ENCODE data around the gene PCNX2. TPM values are rescaled to one million over a fixed set of nuclear protein-coding genes. Genes with fewer than 3 reads are reported as not detected.

Gene PCNX2
- total and polyA plus RNA-seq, 10 of the 15 experiments (the other 5 are each of a cell fraction or from before 2014, with no cell fraction given) = 2.1 to 16.4 (median 8.1) TPM

- TF ChIP-seq ZNF24 (IDR thresholded peaks at IDR 0.05) = no peak
- no peak for TF ChIP-seq SMARCA5 (IDR thresholded peaks at IDR 0.05)
- TF ChIP-seq SREBF2 (IDR thresholded peaks at IDR 0.05; ENCODE audit: low read length) = no peak
- TF ChIP-seq POU2F2 (IDR thresholded peaks at IDR 0.05; ENCODE audit: borderline replicate concordance, low read depth, low read length) = no peak
- no peak for TF ChIP-seq HDGF (IDR thresholded peaks at IDR 0.05)
- TF ChIP-seq PKNOX1 (IDR thresholded peaks at IDR 0.05) = no peak
- TF ChIP-seq ZBED1 (IDR thresholded peaks at IDR 0.05; ENCODE audit: borderline replicate concordance) = no peak
Measured at GRCh38 chr1:232985882-232986526, 309.5 kb downstream of the PCNX2 start (continued).

DNA sequence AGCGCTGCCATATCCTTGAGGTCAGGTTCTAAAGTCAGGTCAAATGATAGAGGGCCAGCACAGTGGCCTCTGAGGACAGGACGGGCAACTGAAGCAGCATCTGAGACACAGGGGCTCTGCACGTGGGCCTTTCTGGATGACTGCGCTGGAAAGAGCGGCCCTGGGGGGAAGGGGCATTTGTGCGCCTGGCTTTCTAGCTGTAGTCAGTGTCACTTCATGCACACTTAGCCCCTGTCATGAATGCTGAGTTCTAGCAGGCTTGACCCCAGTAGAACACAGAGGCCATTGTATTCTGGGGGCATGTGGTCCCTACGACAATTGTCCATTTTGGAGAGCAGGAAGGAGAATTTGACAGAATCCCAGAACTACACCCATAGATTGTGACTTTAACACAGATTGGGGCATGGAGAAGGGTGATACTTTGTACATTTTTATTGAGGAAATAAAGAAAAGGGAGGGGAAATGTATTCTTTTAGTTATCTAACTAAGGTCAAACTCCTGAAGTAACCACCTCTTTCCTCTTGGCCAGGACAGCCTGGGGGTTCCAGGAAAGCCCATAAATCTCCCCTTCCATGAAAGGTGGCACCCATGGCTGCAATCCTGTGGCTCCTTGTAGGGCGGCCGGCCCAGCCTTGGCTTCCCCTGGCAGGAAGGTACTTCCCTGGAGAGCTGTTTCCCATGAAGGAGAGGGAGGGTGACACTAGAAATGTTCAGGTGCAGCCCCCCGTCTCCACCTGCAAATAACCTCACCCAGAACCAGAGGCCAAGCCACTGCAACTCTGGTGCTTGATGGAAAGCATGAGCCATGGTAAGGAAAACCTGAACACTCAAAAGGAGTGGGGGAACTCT, 310.7 kb downstream of the PCNX2 start:
- no peaks in the 10 kb centered on the region; a peak in 1 of 4 replicates for H3K36me3 ChIP-seq (ENCODE audit: control insufficient read depth in 2 of 2, insufficient read depth in 2 of 2, low read length in 1 of 2)
- CTCF ChIA-PET = no interaction called here
- TF ChIP-seq CHD1 (IDR thresholded peaks at IDR 0.05; ENCODE audit: low read depth, low read length) (no peak), BCL11A (IDR thresholded peaks at IDR 0.05; ENCODE audit: low read depth, low read length) (no peak), ZNF24 (IDR thresholded peaks at IDR 0.05) (no peak), MYC (IDR thresholded peaks at IDR 0.05; ENCODE audit: insufficient read depth, insufficient read length, insufficient replicate concordance, low read length, severe bottlenecking) (no peak), CHD4 (IDR thresholded peaks at IDR 0.05) (no peak), HDAC6 (IDR thresholded peaks at IDR 0.05; ENCODE audit: unreplicated experiment) (no peak), ATF3 (IDR thresholded peaks at IDR 0.05; ENCODE audit: borderline replicate concordance, extremely low read depth, low read depth, low read length) (no peak), GABPA (IDR thresholded peaks at IDR 0.05; ENCODE audit: low read depth) (no peak), PBX3 (IDR thresholded peaks at IDR 0.05; ENCODE audit: insufficient replicate concordance, low read depth, low read length) (no peak), RBBP5 (conservative IDR thresholded peaks at IDR 0.05) (no peak), IKZF1 (conservative IDR thresholded peaks at IDR 0.05) (no peak), LARP7 (IDR thresholded peaks at IDR 0.05) (no peak)
- RAD21 ChIA-PET (ENCODE audit: unreplicated experiment) = no interaction called here
- WGBS (ENCODE audit: insufficient coverage, insufficient replicate concordance, low lambda C conversion rate, missing lambda C conversion rate) = 84% methylated on average over 10 of the region's 10 CpGs
- H3K4me2 ChIP-seq (ENCODE audit: control insufficient read depth, insufficient read depth) = no peak overlapping the region
- H4K20me1 ChIP-seq (ENCODE audit: control insufficient read depth, insufficient read depth) = no peaks in the 10 kb centered on the region
- ATAC-seq (no peak), DNase-seq (ENCODE audit: low read depth, low spot score) (no peak), FAIRE-seq (no peak)
- POLR2A ChIA-PET = no interaction called here
- no peaks in the 10 kb centered on the region for H3K79me2 ChIP-seq (ENCODE audit: control insufficient read depth, insufficient read depth, low read length)
- H2AFZ ChIP-seq (ENCODE audit: control insufficient read depth, low read depth, low read length) = no peak overlapping the region
- H3K27me3 ChIP-seq (replicated peaks in 1 of 2; ENCODE audit: control insufficient read depth in 2 of 2, insufficient read depth in 2 of 2, low read length in 1 of 2) = no peaks in the 10 kb centered on the region
- H3K9me3 ChIP-seq (replicated peaks; ENCODE audit: control insufficient read depth, insufficient read depth, low read length) = no peaks in the 10 kb centered on the region
- in situ Hi-C loops (cut with MboI) (no loop called here), intact Hi-C loops (cut with micrococcal nuclease; ENCODE audit: unreplicated experiment) (no loop called here)
- no peak overlapping the region for H3K9ac ChIP-seq (ENCODE audit: control insufficient read depth, insufficient read depth, low read length)
- no peaks in the 10 kb centered on the region for H3K4me1 ChIP-seq (ENCODE audit: control insufficient read depth, insufficient read depth, low read length)
- no peak overlapping the region for H3K27ac ChIP-seq (ENCODE audit: control insufficient read depth, insufficient read depth)
- BruUV-seq (replicated peaks) = no TSS peak
- H3K4me3 ChIP-seq = no peak overlapping the region
- SMC1A ChIA-PET (ENCODE audit: uncharacterized antibody, unreplicated experiment) = no interaction called here

All from GM12878 (cell line).